ENCODE results near the gene ERVW-1. TPM values are rescaled to one million over a fixed set of nuclear protein-coding genes. Genes with fewer than 3 reads are reported as not detected.
A peak's percentile ranks its signal among the peaks of the same experiment; 100 is the strongest.

The ERVW-1 gene
- total RNA-seq, 1 donor from 2014 or later, result not detected

DNA sequence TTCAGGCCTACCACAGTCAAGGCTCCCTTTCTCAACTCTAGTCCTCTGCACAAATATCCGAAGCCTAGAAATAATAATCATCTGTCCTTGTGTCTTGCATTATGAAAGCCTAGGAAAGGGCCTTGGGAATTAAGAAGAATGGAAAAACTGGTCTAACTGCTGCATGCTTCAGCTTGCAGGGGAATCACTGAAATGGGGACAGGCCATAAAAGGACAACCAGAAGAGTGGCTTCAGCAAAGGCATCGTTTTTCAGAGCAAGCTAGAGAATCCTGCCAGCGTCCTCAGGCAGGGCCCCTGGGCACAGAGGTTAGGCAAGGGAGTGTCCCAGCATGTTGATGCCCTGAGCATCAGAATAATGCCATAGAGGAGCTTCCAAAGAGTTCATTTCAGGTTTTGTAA, 13.2 kb downstream of the ERVW-1 start:
- Histone ChIP-seq H3K9me3 (no peaks in the 10 kb centered on the region), H3K4me1 (no peaks in the 10 kb centered on the region), H3K27ac (no peak overlapping the region), H3K4me3 (no peak overlapping the region), H3K27me3 (no peaks in the 10 kb centered on the region), H3K36me3 (no peaks in the 10 kb centered on the region)
- DNase-seq (ENCODE audit: extremely low spot score in 2 of 2), result no peak
- intact Hi-C loops (cut with DNase I), result no loop called here
- TF ChIP-seq POLR2A (IDR thresholded peaks at IDR 0.05) (no peak), POLR2AphosphoS5 (IDR thresholded peaks at IDR 0.05; ENCODE audit: insufficient read depth in 1 of 2, low read depth in 1 of 2) (peak in 1 of 2 donors; percentile 78)

DNA sequence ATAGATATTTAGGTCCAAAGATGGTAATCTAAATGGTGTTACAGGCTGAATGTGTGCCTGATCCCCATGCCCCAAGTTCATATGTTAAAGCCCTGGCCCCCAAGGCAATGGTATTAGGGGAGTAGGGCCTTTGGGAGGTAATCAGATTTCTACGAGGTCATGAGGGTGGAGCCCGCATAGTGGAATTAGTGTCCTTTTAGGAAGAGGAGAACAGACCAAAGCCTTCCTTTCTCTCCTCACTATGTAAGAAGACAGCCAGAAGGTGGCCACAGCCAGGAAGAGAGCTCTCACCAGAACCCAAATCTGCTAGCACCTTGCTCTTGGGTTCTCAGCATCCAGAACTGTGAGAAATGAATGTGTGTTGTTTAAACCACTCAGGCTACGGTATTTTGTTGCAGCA, 15.2 kb downstream of the ERVW-1 start:
- Histone ChIP-seq H3K4me1 (no peaks in the 10 kb centered on the region), H3K36me3 (peaks cover 0 to 9% of the 10 kb centered on the region in 2 donors), H3K9me3 (no peaks in the 10 kb centered on the region), H3K27ac (no peak overlapping the region), H3K4me3 (no peak overlapping the region), H3K27me3 (no peaks in the 10 kb centered on the region)
- TF ChIP-seq POLR2A (IDR thresholded peaks at IDR 0.05) (no peak), POLR2AphosphoS5 (IDR thresholded peaks at IDR 0.05; ENCODE audit: insufficient read depth in 1 of 2, low read depth in 1 of 2) (no peak)
- TF ChIP-seq, protein P1, sequence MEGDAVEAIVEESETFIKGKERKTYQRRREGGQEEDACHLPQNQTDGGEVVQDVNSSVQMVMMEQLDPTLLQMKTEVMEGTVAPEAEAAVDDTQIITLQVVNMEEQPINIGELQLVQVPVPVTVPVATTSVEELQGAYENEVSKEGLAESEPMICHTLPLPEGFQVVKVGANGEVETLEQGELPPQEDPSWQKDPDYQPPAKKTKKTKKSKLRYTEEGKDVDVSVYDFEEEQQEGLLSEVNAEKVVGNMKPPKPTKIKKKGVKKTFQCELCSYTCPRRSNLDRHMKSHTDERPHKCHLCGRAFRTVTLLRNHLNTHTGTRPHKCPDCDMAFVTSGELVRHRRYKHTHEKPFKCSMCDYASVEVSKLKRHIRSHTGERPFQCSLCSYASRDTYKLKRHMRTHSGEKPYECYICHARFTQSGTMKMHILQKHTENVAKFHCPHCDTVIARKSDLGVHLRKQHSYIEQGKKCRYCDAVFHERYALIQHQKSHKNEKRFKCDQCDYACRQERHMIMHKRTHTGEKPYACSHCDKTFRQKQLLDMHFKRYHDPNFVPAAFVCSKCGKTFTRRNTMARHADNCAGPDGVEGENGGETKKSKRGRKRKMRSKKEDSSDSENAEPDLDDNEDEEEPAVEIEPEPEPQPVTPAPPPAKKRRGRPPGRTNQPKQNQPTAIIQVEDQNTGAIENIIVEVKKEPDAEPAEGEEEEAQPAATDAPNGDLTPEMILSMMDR (IDR thresholded peaks at IDR 0.05), result no peak
- DNase-seq (ENCODE audit: extremely low spot score in 2 of 2), result no peak
- intact Hi-C loops (cut with DNase I), result no loop called here

DNA sequence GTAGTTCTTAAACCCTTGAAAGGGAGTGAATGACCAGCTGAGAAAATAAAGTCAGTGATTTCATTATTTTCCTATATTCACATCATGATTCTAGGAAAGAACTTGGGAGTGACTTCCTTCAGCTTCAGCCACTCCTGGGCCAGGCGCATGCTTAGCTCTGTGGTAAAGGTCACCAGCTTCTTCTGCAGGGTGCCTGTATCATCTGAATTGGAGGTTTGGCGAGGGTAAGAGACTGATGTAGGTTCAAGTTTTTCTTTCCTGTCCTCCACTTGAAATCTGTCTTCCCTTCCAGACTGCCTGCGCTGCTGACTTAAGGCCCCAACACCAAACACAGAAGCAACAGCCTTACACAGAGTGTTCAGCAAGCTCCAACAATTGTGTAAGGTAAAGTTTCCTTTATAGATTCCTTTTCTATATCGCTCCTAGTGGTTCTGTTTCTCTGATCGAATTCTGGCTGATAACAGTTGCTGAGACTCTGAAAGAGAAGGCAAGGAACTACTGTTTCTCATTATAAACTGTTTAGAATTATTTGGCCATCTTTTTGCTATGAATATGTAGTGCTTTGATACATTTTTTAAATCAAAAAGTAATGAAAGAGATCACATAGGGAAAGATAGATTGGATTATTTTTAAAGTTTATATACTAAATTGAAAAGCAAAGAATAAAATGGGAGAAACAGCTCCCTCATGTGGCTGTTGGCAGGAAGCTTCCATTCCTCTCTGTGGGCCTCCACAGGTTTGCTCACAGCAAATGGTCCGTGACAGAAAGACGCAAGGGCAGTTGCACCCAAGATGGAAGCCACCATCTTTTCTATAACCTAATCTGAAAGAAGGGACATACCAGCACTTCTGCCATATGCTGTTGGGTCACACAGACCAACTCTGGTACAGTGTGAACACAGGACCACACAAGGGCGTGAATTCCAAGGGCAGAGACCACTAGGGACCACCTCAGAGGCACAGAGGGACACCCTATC, 16.4 kb downstream of the ERVW-1 start:
- intact Hi-C loops (cut with DNase I), result no loop called here
- no peaks in the 10 kb centered on the region for H3K9me3 ChIP-seq
- H3K27me3 ChIP-seq, result no peaks in the 10 kb centered on the region
- no peak overlapping the region for H3K4me3 ChIP-seq
- no peaks in the 10 kb centered on the region for H3K4me1 ChIP-seq
- H3K36me3 ChIP-seq, result peaks cover 0 to 19% of the 10 kb centered on the region in 2 donors
- H3K27ac ChIP-seq, result no peak overlapping the region
- TF ChIP-seq POLR2AphosphoS5 (IDR thresholded peaks at IDR 0.05; ENCODE audit: insufficient read depth in 1 of 2, low read depth in 1 of 2), result no peak
- TF ChIP-seq, protein P1 (IDR thresholded peaks at IDR 0.05), result peak in 1 of 3 experiments; percentile 26
- DNase-seq (ENCODE audit: extremely low spot score in 2 of 2), result no peak

DNA sequence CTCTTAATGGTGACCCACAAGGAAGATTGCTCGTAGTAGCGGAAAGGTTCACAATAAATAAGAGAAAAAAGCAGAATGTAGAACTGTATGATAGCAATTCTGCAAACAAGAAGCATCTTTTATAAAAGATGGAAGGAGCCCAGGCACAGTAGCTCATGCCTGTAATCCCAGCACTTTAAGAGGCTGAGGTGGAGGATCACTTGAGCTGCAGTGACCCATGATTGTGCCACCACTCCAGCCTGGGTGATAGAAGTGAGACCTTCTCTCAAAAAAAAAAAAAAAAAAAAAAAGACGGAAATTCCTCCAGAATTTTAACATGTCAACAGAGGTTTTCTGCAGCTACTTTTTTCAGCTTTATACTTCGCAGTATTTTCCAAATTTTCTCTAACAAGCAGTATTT, 17.2 kb downstream of the ERVW-1 start:
- Histone ChIP-seq H3K9me3 (no peaks in the 10 kb centered on the region), H3K4me3 (no peak overlapping the region), H3K27me3 (no peaks in the 10 kb centered on the region), H3K4me1 (no peaks in the 10 kb centered on the region), H3K36me3 (peaks cover 0 to 27% of the 10 kb centered on the region in 2 donors), H3K27ac (no peak overlapping the region)
- intact Hi-C loops (cut with DNase I), result no loop called here
- TF ChIP-seq POLR2AphosphoS5 (IDR thresholded peaks at IDR 0.05; ENCODE audit: insufficient read depth in 1 of 2, low read depth in 1 of 2) (no peak), POLR2A (IDR thresholded peaks at IDR 0.05) (no peak)
- TF ChIP-seq, protein P1 (IDR thresholded peaks at IDR 0.05), result no peak
- DNase-seq (ENCODE audit: extremely low spot score in 2 of 2), result no peak

DNA sequence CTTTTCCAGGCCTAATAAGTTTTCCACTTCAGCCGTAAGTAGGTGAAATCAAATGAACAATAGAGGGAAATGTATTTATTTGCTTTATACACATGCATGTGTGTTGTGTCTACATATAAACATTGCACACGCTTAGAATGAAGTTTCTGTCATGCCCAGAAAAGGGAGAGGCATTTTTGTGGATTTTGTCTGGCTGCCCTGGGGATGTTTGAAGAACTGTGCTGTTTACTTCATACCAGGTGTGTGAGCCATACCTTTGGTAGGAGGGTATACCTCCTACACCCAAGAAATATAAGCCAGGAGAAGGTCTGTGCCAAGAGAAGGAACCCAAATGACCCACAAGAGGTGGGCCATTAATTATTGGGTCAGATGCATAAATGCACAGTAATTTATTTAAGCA, 17.6 kb downstream of the ERVW-1 start:
- Histone ChIP-seq H3K4me1 (no peaks in the 10 kb centered on the region), H3K9me3 (no peaks in the 10 kb centered on the region), H3K27me3 (no peaks in the 10 kb centered on the region), H3K4me3 (no peak overlapping the region), H3K27ac (no peak overlapping the region), H3K36me3 (peaks cover 0 to 31% of the 10 kb centered on the region in 2 donors)
- DNase-seq (ENCODE audit: extremely low spot score in 2 of 2), result no peak
- no peak for TF ChIP-seq POLR2A (IDR thresholded peaks at IDR 0.05)
- TF ChIP-seq, protein P1 (IDR thresholded peaks at IDR 0.05), result no peak
- no peak for TF ChIP-seq POLR2AphosphoS5 (IDR thresholded peaks at IDR 0.05; ENCODE audit: insufficient read depth in 1 of 2, low read depth in 1 of 2)
- intact Hi-C loops (cut with DNase I), result no loop called here
